Pons (tissue), 1 donor: ENCODE results near the gene CAPN10.
A peak's percentile ranks its signal among the peaks of the same experiment; 100 is the strongest.

Source experiments
- DNase-seq: peaks from one replicate; pipeline ENCODE4 v3.0.0-alpha.2; 2016; ENCODE audit warnings: low spot score

CAPN10 gene

DNA sequence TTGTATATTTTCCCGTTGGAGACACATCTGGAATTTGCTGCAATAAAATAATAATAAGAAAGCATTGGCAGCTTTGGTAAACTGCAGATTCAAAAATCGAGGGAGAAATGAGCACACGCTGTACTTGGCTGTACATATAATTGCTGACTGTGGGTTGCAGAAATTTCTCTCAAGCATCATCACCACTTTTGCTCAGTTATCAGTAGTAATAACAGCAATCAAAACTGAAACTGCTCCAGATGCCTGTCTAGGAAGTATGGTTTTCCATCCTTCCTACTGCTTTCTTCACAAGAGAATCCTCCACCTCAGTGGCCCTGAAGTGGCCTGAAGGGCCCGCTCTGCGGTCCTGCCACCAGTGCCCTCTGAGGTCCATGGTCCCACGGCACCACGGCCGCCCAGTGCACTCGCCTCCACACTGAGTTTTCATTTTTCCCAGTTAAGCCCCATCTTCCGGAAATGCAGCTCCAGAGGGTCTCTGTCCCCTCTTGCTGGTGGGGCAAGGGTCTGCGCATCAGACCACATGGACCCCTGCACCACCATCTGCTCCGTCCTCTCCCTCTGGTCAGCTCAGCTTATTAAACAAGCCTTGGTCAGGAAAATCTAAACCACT is 22.5 kb upstream of the CAPN10 start:
- no peak for DNase-seq

DNA sequence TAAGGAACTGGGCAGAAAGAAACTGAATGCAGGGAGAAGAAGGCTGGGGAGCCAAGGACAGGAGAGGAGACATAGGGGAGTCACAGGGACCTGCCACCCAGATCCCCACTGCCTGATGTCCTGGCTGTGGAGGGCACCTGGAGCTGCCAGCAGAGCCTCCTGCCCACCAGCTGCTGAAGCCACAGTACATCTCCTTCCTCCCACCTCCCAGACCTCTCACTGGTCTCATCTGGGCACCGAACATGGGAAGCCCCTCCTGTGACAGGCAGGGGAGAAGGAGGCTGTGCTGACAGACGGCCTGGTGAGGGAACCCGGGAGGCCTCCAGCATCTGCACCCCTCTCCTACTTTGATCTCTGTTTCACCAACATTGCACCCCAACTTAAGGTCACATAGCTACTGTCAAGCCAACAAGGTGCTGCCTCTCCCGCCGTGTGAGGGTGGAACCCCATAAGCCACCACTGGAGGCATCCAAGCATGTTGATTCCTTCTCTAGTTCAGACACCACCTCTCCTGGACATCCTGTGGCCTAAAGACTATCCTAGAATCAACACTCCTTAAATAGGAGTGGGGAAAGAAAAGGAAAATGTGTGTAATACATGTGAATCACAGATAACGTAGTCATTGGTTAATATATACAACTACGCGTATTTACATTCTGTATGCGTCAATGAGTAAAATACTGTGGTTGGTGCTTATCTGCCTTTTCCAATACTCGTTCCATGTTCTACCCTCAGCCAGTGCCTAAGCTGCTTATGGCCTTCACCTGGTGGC is 21.8 kb upstream of the CAPN10 start:
- DNase-seq: no peak

DNA sequence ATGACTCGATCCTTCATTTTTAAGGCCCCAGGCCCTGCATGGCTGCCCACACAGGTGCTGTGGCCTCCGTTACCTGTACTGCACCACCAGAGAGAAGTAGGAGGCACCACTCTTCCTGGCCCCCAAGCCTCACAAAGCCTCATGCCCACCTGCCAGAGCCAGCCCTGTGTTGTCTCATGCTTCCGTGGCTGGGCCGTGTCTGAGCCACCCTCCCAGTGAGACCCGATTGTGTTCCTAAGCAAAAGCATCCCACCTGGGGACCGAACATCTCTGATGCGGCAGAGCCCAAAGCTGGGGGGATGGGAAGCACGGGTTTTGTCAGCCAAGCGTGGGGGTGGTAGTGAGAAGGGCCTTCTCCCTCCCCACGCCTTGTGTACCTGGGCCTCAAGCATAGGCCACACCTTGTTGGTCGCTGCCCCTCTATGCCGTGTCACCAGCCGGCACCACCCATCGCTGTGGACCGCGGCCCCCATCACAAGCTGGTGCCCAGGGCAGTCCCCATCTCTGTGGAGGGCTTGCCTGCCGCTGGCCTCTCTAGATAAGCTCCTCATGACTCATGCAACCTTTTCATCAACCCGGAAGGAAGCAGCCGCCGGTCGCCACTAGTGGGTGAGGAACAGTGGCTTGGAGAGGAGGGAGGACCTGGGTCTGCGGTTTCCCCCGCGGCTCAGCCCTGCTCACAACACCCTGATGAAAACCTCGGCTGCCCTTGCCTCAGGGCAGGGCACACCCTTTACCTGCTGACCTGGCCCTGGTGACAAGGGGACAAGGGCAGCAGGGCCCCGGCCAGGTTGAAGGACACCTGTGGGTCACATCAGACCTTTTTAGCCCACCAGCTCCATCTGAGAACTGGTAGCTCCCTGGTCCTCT is 21.0 kb upstream of the CAPN10 start:
- peak; percentile 39 for DNase-seq

DNA sequence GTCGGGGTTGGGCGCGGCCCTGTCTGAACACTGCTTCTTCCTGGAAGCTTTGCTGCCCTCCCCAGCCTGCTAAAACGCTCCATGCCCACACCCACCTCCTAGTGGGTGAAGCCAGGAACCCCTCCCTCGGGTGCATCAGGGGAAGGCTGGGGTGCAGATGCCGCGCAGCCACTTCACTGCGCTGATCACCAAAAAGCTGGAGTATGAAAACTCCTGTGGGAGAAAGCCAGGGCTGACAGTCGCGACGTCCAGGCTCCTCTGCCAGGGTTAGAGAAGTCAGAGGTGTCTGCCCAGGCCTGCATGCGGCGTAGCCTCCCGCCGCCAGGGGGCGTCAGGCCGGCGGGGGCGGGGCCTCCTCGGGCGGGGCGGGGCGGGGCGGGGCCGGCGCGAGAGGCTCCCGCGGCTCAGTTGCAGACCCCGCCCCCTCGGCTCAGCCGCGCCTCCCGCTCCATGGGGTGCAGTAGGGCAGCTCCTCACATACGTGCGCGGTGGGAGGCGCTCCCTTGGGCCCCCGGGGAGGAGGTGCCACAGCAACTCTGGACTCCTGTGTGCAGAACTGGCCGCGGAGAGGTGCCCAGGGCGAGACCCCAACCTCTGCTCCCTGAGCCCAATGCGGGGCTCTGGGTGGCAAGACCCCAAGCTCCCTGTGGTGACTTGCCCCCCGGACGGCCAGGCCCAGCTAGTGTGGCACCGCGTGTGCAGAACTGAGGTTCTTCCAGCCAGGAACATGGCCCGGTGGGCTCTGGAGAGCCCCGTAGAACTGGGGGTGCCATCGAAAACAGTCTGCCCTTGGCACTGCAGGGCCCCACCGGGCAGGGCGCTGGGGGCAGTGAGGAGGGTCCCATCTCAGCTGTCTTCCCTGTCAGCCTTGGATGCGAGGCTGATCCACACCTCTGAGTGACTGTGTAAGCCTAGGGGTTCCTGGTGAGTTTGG is 20.1 kb upstream of the CAPN10 start:
- DNase-seq: peak; percentile 81

DNA sequence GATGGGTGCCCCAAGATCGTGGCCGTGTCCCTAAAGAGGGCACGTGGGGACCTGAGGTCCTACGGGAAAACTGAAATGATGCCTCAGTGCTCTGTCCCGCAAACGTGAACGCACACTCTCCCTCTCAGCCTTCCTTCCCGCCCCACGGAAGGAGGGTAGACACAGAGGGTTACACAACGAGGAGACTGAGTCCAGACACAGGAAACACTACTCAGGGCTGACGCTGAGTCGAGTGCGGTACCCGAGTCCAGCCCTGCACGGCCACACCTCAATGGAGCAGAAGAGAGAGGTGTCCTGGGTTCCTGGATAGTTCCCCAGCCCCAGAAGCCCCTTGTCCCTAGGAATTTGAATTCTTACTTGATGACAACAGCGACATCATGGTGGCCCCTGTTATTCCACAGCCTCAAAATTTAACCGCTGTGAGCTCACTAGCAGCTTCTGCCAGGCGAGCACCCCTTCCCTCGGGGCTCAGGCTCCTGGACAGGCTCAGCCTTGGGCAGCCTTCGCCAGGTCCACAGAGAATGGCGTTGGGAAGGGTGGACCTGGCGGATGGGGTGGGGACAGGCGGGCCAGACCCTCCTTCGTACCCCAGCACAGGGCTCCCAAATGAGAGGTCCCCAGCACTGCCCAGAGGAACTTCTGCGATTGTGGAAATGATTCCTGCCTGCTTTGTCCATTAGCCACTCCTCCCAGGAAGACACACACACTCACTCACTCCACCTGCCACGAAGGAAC is 19.2 kb upstream of the CAPN10 start:
- no peak for DNase-seq

DNA sequence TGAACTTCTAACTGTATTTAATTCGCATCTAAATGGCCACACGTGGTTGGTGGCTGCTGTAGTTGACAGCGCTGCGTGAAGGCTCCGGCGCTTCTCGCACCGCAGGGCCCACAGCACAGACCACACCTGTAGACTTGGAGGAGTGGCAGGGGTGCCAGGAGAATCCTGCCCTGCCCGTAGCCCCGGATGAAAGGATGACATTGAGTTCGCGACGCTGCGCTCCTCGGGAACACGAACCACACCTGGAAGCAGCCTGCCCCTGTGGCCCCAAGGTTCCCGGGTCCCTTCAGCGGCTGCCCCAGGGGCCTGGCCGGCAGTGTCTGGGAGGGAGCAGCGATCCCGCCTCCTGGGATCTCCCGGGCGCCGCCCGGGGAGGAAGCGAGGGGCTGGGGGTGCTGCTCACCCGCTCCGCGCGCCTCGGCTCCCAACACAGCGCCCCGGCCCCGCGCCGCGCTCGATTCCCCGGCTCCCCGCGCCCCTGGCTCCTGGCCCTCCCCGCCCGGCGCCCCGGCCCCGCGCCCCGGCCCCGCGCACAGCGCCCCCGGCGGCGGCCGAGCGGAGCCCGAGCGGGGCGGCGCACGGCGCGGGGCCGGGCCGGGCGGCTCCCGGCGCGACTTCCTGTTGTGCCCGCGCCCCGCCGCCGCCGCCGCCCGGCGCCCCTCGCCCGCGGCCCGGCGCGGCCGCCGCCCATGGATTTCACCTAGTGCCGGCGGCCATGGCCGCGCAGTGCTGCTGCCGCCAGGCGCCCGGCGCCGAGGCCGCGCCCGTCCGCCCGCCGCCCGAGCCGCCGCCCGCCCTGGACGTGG is 18.5 kb upstream of the CAPN10 start, which contains the start of gene RNPEPL1:
Gene RNPEPL1 (plus strand): TSS at position 613 of the 806 bp plus-strand sequence. CDS start 103 bp downstream, at position 716.
- peak; percentile 34 for DNase-seq

DNA sequence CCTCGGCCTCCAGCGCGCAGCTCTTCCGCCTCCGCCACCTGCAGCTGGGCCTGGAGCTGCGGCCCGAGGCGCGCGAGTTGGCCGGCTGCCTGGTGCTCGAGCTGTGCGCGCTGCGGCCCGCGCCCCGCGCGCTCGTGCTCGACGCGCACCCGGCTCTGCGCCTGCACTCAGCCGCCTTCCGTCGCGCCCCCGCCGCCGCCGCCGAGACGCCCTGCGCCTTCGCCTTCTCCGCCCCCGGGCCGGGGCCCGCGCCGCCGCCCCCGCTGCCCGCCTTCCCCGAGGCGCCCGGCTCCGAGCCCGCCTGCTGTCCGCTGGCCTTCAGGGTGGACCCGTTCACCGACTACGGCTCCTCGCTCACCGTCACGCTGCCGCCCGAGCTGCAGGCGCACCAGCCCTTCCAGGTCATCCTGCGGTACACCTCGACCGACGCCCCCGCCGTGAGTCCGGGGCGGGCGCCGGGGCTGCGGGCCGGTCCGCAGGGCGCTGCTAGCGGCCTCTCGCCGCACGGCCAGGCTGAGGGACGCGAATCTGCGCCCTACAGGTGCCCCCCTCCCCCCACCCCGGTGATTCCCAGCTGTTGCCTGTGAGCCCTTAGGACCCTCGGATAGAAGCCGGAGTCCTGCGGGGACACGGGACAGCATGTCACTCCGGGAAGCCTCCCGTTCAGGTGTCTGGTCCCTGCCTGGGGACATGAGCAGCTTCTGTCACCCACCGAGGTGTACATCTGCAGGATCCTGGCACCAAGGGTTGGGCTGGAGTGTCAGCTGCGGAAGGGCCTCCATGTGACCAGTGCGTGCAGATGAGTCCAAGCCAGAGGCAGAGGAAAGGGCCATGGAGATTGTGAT is 17.6 kb upstream of the CAPN10 start:
- no peak for DNase-seq

DNA sequence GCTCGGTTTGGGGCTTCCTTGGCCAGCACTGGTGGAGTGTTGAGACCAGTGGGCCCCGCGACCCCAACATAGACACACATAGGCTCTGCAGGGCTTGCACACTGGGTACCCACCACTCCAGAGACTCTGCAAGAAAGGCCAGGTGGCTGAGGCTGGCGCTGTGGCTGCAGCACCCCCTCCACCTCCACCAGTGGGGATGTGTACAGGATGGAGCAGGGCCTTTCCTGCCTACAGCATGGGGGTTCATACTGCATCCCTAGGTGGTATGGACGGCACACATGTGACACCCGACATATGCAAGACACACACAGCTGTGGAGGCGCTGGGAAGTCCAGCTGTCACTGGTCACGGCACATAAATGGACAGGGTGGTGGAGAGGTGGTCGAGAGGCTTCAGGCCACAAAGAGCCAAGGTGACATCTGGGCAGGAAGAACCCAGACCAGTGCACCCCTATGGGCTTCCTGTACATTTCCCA is 17.0 kb upstream of the CAPN10 start:
- DNase-seq: no peak

DNA sequence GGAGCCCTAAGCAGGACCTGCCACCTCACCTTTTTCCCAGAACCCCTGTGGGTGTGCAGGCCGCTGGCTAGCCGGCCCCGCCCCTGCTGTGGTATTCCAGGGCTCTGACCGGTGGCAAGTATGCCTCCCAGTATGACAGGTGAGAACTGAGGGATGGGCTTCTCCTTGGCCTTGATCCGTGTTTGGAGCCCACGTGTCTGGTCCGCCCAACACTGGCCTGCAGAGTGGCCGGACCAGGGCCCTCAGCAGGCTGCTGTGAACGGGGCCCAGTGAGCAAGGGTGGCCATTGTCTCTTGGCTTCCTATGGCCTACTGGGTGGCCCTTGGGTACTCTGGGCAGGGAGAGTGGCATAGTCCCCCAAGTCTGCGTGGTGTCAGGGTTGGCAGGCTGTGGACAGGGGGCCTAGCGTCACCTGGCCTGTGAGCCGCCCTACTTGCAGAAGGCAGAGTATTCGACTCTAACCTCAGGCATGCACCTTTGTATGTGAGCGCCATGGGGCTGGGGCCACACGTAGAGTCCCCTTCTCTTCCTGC is 16.5 kb upstream of the CAPN10 start:
- DNase-seq: no peak

DNA sequence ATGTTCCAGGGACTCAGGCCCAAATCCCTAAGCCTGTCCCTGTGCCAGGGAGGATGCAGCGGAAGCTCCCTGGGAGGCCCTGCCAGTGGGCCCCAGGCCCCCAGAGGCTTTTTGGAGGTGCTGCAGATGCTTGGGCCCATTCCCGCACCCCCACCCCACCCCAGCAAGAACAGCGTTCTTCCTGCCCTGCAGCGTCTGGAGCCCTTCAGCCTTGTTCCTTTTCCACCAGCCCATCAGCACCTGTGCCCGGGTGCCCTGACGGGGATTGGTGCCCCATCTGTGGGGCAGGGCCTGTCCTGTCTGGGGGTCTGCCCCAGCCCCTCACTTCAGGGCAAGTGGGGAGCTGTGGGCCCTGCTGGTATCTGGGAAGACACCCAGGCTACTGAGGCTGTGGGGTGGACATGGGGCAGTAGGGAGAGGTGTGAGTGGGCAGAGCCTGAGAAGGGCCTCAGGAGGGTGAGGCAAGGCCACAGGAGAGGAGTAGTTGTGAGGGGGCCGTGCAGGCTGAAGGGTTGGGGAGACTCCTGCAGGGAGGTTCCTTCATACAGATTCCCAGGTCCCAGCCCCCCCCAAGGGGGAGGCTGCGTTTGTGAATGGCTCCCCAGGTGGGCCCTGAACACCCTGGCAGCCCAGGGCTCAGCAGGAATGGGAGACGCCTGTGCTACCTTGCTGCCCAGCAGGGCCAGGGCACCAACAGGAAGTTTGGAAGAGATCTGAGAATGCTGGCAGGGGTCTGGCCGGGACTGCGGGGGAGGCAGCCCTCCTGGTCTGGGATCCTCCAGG is 15.8 kb upstream of the CAPN10 start:
- no peak for DNase-seq

DNA sequence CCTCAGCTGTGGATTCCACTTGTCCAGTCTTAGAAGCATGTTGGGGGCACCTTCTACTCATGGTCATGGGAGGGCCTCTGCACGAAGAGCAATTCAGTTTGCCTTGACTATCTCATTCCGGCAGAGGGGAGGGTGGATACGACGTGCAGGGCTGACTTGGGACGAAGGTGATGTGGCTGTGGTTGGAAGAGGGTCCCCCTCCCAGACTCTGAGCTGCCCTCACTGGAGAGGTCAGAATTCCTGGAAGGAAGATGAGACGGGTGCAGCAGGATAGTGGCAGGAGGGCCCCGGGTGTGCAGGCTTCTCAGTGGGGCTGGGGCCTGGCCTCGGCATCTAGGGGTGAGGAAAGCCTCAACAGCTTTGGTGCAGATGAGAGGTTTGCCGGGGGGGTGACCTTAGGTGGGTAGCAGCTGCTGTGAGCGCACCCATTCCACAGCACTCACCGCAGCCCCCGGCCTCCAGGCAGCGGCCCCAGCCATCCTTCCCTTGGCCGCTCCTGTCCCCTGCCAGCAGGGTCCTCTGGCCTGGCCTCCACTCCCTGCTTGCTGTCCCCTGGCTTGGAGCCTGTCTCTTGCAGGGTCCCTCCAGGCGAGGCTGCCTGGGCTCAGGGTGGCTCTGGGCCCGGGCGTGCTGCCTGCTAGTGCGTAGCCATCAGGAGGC is 15.1 kb upstream of the CAPN10 start:
- DNase-seq: no peak

DNA sequence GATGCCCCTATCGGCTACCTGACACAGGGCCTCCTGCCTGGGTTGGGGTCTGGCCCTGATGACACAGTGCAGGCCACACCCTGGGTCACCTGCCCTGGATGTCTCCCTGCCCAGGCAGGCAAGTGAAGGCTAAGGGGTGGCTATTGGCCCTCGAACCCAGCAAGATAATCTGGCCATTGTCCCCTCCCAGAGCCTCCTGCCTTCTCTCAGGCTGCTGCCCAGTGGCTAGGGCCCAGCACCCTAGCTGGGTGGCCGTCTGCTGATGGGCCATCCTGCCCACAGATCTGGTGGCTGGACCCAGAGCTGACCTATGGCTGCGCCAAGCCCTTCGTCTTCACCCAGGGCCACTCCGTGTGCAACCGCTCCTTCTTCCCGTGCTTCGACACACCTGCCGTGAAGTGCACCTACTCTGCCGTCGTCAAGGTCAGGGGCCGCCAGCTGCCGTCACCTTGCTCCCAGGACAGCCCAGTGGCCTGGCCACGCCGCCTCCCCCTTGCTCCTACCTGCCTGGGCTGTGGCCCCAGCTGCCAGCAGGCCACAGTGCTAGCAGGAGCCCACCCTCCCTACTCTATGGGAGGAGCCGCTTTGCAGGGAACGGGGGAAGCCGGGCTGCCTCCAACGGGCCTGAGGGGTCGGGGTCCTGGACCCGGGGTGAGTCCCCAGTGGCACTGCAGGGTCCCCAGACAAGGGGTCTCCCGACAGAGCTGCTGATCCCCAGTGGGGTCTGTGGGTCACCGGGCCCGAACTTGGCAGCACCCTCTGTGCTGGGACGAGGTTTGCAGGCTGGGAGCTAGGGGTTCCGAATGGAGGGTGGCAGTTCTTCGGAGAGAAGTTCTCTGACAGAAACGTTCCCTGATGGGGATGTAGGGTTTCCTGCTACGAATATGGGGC is 14.1 kb upstream of the CAPN10 start:
- no peak for DNase-seq

DNA sequence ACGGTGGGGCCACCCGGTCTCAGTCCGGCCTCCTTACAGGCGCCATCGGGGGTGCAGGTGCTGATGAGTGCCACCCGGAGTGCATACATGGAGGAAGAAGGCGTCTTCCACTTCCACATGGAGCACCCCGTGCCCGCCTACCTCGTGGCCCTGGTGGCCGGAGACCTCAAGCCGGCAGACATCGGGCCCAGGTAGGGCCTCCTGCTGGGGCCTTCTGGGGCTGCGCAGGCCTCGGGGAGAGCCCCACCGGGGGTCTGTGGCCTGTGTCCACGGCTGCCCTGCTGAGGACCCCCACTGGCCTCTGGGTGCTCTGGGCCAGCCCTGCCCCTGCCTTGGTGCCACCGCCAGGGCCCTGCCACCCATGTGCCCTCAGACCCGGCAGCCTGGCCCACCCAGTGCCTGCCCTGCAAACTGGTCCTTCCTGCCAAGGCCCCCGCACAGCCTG is 13.4 kb upstream of the CAPN10 start:
- no peak for DNase-seq

DNA sequence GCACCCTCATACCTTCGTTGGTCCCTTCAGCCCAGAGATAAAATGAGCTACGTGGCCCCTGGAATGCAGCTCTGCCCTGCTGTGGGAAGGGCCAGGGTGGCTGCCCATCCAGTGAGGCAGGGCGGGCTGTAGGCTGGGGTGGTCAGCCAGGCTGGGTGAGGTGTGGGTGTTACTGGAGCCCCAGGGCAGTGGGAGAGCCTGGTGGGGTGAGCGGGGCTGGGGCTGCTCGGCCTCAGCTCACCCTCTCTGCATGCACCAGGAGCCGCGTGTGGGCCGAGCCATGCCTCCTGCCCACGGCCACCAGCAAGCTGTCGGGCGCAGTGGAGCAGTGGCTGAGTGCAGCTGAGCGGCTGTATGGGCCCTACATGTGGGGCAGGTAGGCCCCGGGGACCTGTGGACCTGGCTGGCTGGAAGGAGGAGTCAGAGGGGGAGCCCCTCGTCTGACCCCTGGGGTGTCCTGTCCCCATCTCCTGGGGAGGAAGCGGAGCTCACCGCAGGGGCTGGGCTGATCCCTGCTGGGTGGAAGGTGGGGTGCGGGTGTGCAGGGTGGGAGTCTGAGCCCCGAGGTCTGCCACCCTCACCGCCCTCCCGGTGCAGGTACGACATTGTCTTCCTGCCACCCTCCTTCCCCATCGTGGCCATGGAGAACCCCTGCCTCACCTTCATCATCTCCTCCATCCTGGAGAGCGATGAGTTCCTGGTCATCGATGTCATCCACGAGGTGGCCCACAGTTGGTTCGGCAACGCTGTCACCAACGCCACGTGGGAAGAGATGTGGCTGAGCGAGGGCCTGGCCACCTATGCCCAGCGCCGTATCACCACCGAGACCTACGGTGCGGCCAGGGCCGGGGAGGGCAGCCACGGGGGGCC is 12.8 kb upstream of the CAPN10 start:
- no peak for DNase-seq
